ENCODE data around the gene SSX4.
"Not testable (repeated sequence)": the region's sequence is repeated elsewhere in the genome, so short reads cannot be mapped to it uniquely, and the experiment has no call there.

GRCh38 chrX:48359281-48359680, 24.1 kb upstream of the SSX4 start:
- TF ChIP-seq CTCF, POLR2A (IDR thresholded peaks at IDR 0.05): not testable (repeated sequence)
